GM10266 (cell line): ENCODE data around the gene PTPN4.

Experiments used
- DNase-seq: peaks from one replicate; pipeline ENCODE4 v3.0.0; 2012; ENCODE audit errors: extremely low spot score
- TF ChIP-seq, protein P1 (sequence below): IDR thresholded peaks from 2 replicates; pipeline ENCODE4 v1.5.1; 2012; ENCODE audit warnings: mild to moderate bottlenecking, low read depth; ENCODE audit not compliant: control insufficient read depth, insufficient read depth; ENCODE audit errors: missing control alignments

PTPN4 gene

DNA sequence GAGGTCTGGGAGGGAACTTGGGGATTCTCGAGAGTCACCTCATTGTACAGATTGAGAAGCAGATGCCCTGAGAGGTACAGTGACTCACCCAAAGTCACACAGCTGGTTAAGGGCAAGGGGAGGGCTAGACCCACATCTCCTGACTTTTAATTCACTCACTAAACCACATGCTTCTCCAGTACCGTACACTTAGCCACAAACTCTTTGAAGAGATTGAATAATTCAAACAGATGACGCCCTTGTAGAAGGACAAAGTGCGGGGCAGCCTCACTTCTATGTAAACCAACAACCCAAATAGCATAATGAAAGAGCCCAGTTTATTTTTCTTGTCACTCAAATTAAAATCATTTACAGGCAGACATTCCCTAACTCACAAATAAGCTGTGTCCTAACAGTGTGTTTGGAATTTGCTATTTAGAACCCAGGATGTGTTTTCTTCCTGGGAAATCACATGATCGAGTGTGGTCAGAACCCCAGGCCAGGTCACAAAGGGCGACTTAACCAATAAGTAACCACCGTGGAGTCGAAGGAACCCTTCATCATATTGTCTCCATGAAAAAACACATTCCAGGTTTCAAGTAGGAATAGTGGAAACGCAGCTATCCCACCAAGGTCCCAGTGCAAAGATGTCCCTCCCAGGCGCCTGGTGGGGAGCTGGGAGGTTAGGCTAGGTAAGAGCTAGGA is 35.8 kb upstream of the PTPN4 start:
- DNase-seq: no peak
- TF ChIP-seq, protein P1, sequence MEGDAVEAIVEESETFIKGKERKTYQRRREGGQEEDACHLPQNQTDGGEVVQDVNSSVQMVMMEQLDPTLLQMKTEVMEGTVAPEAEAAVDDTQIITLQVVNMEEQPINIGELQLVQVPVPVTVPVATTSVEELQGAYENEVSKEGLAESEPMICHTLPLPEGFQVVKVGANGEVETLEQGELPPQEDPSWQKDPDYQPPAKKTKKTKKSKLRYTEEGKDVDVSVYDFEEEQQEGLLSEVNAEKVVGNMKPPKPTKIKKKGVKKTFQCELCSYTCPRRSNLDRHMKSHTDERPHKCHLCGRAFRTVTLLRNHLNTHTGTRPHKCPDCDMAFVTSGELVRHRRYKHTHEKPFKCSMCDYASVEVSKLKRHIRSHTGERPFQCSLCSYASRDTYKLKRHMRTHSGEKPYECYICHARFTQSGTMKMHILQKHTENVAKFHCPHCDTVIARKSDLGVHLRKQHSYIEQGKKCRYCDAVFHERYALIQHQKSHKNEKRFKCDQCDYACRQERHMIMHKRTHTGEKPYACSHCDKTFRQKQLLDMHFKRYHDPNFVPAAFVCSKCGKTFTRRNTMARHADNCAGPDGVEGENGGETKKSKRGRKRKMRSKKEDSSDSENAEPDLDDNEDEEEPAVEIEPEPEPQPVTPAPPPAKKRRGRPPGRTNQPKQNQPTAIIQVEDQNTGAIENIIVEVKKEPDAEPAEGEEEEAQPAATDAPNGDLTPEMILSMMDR: no peak

DNA sequence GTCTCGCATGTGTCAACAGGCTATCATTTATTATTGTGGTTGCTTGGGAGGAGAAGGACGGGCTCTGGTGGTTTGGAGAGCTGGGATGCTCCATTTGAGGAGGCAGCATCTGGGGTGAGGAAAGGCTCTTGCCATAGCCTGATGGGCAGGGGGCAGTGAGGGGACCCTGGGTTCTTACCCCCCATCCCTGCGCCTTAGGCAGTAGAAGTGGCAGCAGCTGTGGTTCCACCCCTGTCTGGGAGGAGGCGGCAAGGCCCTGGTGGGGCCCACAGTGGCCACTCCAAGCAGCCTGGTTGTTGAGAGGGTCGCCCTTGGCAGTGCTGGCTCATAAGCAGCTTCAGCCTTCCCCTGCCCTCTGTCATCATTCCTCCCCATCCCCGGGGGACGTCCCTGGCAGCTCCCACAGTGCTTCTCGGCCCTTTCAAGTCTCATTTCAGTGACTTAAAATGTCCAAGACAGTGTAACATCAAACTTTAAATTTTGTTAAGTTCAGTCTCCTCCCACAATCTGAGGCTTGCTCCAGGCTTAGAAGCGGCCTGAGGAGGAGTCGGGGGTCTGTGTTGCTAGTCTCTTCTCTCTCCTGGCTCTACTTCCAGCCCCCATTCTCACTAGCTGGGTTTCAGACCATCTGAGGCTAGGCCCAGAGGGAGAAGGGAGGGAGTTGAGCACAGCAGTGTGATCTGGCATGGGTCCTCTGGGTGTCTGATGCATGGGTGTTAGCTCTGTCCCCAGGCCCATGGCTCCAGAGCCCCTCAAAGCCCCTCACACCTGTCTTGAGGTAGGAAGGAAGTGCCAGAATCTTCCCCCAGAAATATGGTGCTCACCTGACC is 34.9 kb upstream of the PTPN4 start:
- TF ChIP-seq, protein P1: no peak
- no peak for DNase-seq

DNA sequence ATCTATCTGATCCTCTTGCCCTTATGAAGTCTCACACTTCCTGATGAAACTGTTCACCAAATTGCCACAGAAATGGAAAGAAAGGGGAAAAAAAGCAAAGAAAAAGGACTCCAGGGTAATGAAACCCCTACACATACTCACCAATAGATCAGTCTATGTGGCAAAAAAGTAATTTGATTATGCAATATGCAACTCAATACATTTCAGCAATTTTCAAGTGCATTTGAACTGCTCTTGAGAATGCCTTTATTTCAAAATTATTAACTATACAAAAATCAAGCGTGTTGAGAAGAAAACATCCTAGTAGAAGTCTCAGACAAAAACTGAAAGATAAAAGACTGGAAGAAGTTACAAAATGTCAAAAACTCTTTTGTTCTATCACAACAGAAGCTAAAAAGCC is 32.2 kb upstream of the PTPN4 start:
- no peak for DNase-seq
- TF ChIP-seq, protein P1: no peak

DNA sequence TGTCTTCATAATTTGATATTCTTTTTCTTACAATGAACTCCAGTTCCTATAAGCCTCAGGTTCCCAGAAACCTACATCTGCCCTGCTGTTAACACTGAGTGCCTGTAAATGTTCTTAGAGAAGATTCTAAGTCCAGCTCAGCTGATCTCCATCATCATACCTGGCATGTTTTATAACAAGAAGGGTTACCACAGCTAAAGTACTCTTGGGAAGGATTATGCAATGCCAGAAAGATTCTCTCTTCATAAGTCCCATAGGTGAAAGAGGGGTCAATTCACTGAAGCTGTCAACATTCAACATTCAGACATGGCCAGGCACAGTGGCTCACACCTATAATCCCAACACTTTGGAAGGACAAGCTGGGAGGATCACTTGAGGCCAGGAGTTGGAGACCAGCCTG is 31.3 kb upstream of the PTPN4 start:
- DNase-seq: no peak
- TF ChIP-seq, protein P1: no peak

DNA sequence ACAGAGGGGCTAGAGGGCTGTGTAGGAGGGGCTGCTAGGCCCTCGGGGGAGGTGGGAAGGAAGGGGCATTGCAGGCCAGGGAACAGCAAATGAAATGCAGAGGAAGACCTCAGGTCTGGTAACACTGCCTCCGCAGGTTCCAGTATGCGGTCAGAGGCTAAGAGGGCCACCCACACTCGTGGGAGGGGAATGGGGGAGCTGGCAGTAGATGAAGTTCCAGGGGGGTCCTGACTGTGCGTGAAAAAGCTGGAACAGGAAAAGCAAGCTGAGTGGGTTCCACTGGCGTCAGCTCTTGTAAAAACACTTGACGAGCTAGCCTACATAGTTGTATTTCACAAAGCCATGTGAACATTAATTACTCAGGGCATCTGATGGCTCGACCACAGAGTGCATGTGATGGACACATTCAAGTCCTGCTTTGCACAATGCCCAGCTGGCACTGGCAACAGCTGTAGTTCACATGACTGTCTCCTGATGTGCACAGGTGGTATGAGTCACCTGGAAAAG is 29.0 kb upstream of the PTPN4 start:
- no peak for DNase-seq
- TF ChIP-seq, protein P1: no peak

DNA sequence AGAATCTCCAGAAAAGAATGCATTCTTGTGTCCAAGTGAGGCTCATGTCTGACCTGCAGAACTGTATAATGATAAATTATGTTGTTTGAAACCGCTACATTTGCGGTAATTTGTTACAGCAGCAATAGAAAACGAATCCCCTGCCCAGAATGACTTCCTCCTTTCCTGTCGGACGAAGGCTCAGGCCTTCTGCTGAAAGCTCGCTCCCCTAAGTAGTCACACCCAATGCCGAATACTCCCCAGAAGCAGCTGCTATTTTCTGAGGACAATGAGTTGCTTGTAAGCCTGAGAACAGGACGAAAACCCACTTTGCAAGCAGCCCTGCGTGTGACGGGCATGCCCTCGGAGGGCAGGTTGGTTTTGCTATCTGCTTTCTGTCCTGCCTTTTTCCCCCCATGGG is 27.7 kb upstream of the PTPN4 start:
- TF ChIP-seq, protein P1: no peak
- DNase-seq: no peak
